Activated B cell treated with CpG ODN at 0.5 μM for 24 hours (primary cell): ENCODE data around the gene PLS1. TPM values are rescaled to one million over a fixed set of nuclear protein-coding genes. Genes with fewer than 3 reads are reported as not detected.

Source experiments
- ATAC-seq: fragments of 200-7000 bp; cut with Tn5 transposase; one replicate; pipeline ENCODE4 v1.10.0; 2021; ENCODE audit warnings: low read depth, mild to moderate bottlenecking, moderate library complexity
- CTCF ChIA-PET: fragments of 350-600 bp; sonication (Branson Sonifier 250); formaldehyde crosslinking; loops from one replicate; lab custom pipeline; 2021; ENCODE audit warnings: antibody characterized with exemption; lab: Charles Lee
- POLR2A ChIA-PET: fragments of 350-600 bp; sonication (Branson Sonifier 250); formaldehyde crosslinking; loops from one replicate; lab custom pipeline; 2021; ENCODE audit warnings: antibody characterized with exemption; lab: Charles Lee
- DNase-seq: peaks from one replicate; pipeline ENCODE4 v3.0.0; 2022
- H3K27ac Mint-ChIP-seq: one replicate; pipeline ENCODE4 v1.8.0; 2020; ENCODE audit warnings: mixed read lengths
- H3K27me3 Mint-ChIP-seq: one replicate; pipeline ENCODE4 v1.8.0; 2021; ENCODE audit warnings: mixed read lengths
- H3K36me3 Mint-ChIP-seq: one replicate; pipeline ENCODE4 v1.8.0; 2021; ENCODE audit warnings: low read depth, mixed read lengths
- H3K4me1 Mint-ChIP-seq: one replicate; pipeline ENCODE4 v1.8.0; 2021; ENCODE audit warnings: mixed read lengths
- H3K4me3 Mint-ChIP-seq: one replicate; pipeline ENCODE4 v1.8.0; 2020; ENCODE audit warnings: mild to moderate bottlenecking, mixed read lengths
- H3K9me3 Mint-ChIP-seq: one replicate; pipeline ENCODE4 v1.8.0; 2020; ENCODE audit warnings: mixed read lengths
- CTCF ChIP-seq: fragments of 200-600 bp; IDR thresholded peaks from one replicate; pipeline ENCODE4 v1.8.0; 2022; ENCODE audit warnings: antibody characterized with exemption, mild to moderate bottlenecking
- intact Hi-C: fragments of 100-400 bp; cut with micrococcal nuclease; formaldehyde crosslinking; loops from one replicate; pipeline ENCODE4 v1.15.1; 2024
- total RNA-seq: library from RNA; stranded (reverse); gene quantifications from 2 replicates; pipeline ENCODE4 v1.2.3, GENCODE V29; 2022

PLS1 gene
- total RNA-seq, 1 donor from 2014 or later = 0.91 TPM

GRCh38 chr3:142716102-142716501 is 119.9 kb downstream of the PLS1 start:
- no peak for ATAC-seq
- no peaks in the 10 kb centered on the region for H3K4me1 Mint-ChIP-seq
- H3K4me3 Mint-ChIP-seq = no peak overlapping the region
- intact Hi-C loops = no loop called here
- no peak overlapping the region for H3K27ac Mint-ChIP-seq
- no peak for TF ChIP-seq CTCF
- CTCF ChIA-PET = no interaction called here
- H3K27me3 Mint-ChIP-seq = peaks cover 25% of the 10 kb centered on the region
- POLR2A ChIA-PET = no interaction called here
- H3K9me3 Mint-ChIP-seq = no peaks in the 10 kb centered on the region
- H3K36me3 Mint-ChIP-seq = no peaks in the 10 kb centered on the region
- no peak for DNase-seq

GRCh38 chr3:142723665-142723967 is 127.4 kb downstream of the PLS1 start:
- intact Hi-C loops = loop anchor here (5.0 to 10.0 kb wide), 3 partner anchors 264 to 989 kb away; partner anchors contain the start of genes RNF7 and XRN1
- Mint-ChIP-seq H3K27ac (no peak overlapping the region), H3K9me3 (peaks cover 3% of the 10 kb centered on the region), H3K4me3 (peak overlapping the region; percentile 87), H3K27me3 (peaks cover 24% of the 10 kb centered on the region), H3K36me3 (peaks cover 1% of the 10 kb centered on the region), H3K4me1 (peaks cover 5% of the 10 kb centered on the region)
- TF ChIP-seq CTCF = no peak
- ChIA-PET CTCF (no interaction called here), POLR2A (interaction anchor here (1.2 to 1.6 kb wide), 2 partner anchors 145 to 278 kb away, joined by 8 to 9 read pairs; partner anchors contain the start of genes ATR and U2SURP)
- no peak for ATAC-seq
- DNase-seq = no peak

- TF ChIP-seq CTCF = no peak
- Mint-ChIP-seq H3K9me3 (peaks cover 3% of the 10 kb centered on the region), H3K27me3 (peaks cover 22% of the 10 kb centered on the region), H3K4me1 (peaks cover 5% of the 10 kb centered on the region), H3K27ac (peak within 1 kb of the TSS; percentile 76), H3K4me3 (peak within 1 kb of the TSS; percentile 87), H3K36me3 (peaks cover 1% of the 10 kb centered on the region)
- ATAC-seq (peak; percentile 95), DNase-seq (peak; percentile 54)
- ChIA-PET CTCF (no interaction called here), POLR2A (interaction anchor here (1.2 to 1.6 kb wide), 2 partner anchors 146 to 277 kb away, joined by 8 to 9 read pairs; partner anchors contain the start of genes ATR and U2SURP)
- intact Hi-C loops = loop anchor here (1.0 to 10.0 kb wide), 7 partner anchors 128 to 989 kb away; partner anchors contain the start of genes ATP1B3, ATR, PLS1 and RNF7
Measured at GRCh38 chr3:142723968-142724681, 127.9 kb downstream of the PLS1 start, which contains the start of gene TRPC1. Gene TRPC1 (plus strand): TSS chr3:142724034. CDS start chr3:142724560, 526 bp downstream.

GRCh38 chr3:142724682-142725356 is 128.6 kb downstream of the PLS1 start:
- Mint-ChIP-seq H3K36me3 (peaks cover 1% of the 10 kb centered on the region), H3K4me3 (peak overlapping the region; percentile 84), H3K27ac (peak overlapping the region; percentile 9), H3K4me1 (peaks cover 5% of the 10 kb centered on the region), H3K9me3 (peaks cover 3% of the 10 kb centered on the region), H3K27me3 (peaks cover 19% of the 10 kb centered on the region)
- ATAC-seq (peak; percentile 10), DNase-seq (peak; percentile 24)
- no peak for TF ChIP-seq CTCF
- intact Hi-C loops = loop anchor here (1.0 to 10.0 kb wide), 7 partner anchors 129 to 990 kb away; partner anchors contain the start of genes ATP1B3, ATR, PLS1 and RNF7
- CTCF ChIA-PET = no interaction called here
- POLR2A ChIA-PET = interaction anchor here (1.6 kb wide), 1 partner anchor 146 kb away, joined by 9 read pairs; the partner anchor contains the start of gene ATR

GRCh38 chr3:142725357-142725739 is 129.2 kb downstream of the PLS1 start:
- TF ChIP-seq CTCF = no peak
- POLR2A ChIA-PET = no interaction called here
- no peak overlapping the region for H3K27ac Mint-ChIP-seq

More at GRCh38 chr3:142725357-142725739, 129.2 kb downstream of the PLS1 start:
- Mint-ChIP-seq H3K4me3 (peak overlapping the region; percentile 84), H3K27me3 (peaks cover 17% of the 10 kb centered on the region), H3K4me1 (peaks cover 5% of the 10 kb centered on the region), H3K36me3 (peaks cover 1% of the 10 kb centered on the region), H3K9me3 (peaks cover 3% of the 10 kb centered on the region)
- DNase-seq (no peak), ATAC-seq (no peak)
- intact Hi-C loops = loop anchor here (2.0 to 10.0 kb wide), 3 partner anchors 147 to 991 kb away; partner anchors contain the start of genes ATP1B3, ATR and RNF7
- CTCF ChIA-PET = no interaction called here
